Left lung (tissue), 10 donors: ENCODE measurements around the gene NSRP1. TPM values are rescaled to one million over a fixed set of nuclear protein-coding genes. Genes with fewer than 3 reads are reported as not detected.

Experiments used
- ATAC-seq: fragments of 200-7000 bp; cut with Tn5 transposase; one replicate; pipeline ENCODE4 v1.9.1; 2020; ENCODE audit warnings: moderate library complexity
- DNase-seq, 4 donors: peaks; one replicate each; pipeline ENCODE4 v3.0.0-alpha.2; 2013 to 2020
- H3K27ac ChIP-seq, 2 donors: fragments of 200-600 bp; sonication (generic) in 1 of 2; one replicate each; pipeline versions ENCODE4 v1.5.0 to v1.8.0; 2020 to 2021
- H3K27me3 ChIP-seq, 2 donors: fragments of 200-600 bp; sonication (generic) in 1 of 2; one replicate each; pipeline versions ENCODE4 v1.5.0 to v1.8.0; 2020 to 2021
- H3K36me3 ChIP-seq, 2 donors: fragments of 200-600 bp; sonication (generic) in 1 of 2; one replicate each; pipeline versions ENCODE4 v1.5.0 to v1.8.0; 2020 to 2021
- H3K4me1 ChIP-seq, 2 donors: fragments of 200-600 bp; one replicate each; pipeline ENCODE4 v1.8.0; 2021
- H3K4me3 ChIP-seq, 2 donors: fragments of 200-600 bp; sonication (generic) in 1 of 2; one replicate each; pipeline versions ENCODE4 v1.5.0 to v1.8.0; 2020 to 2021; ENCODE audit warnings: mild to moderate bottlenecking in 1 of 2
- H3K9me3 ChIP-seq, 2 donors: fragments of 200-600 bp; sonication (generic) in 1 of 2; one replicate each; pipeline versions ENCODE4 v1.5.0 to v1.8.0; 2020 to 2021
- CTCF ChIP-seq, 2 donors: fragments of 200-600 bp; sonication (generic) in 1 of 2; IDR thresholded peaks; one replicate each; pipeline versions ENCODE4 v1.5.0 to v1.8.0; 2021; ENCODE audit warnings: antibody characterized with exemption in 2 of 2
- intact Hi-C, 2 donors: fragments of 100-400 bp; cut with DNase I; formaldehyde crosslinking; loops; one replicate each; pipeline versions ENCODE4 v1.11.2 to v1.14.2; 2022
- polyA plus RNA-seq, 6 donors: library from polyadenylated mRNA; unstranded; fragments of 120-200 nt; gene quantifications; one replicate each; pipeline ENCODE4 v1.2.1, GENCODE V29; 2013; ENCODE audit not compliant: insufficient read length in 6 of 6
- total RNA-seq, 2 donors: library from RNA; stranded (reverse); fragmentation: NEBNext Ultra II Directional; extraction: Animal tissue kit (Norgen Biotek cat#: 25700); gene quantifications; one replicate each; pipeline ENCODE4 v1.2.1, GENCODE V29; 2021
- donor health status: DM: no; HTN: yes; CAD: no.
- donor health status: DM: no; HTN: no; CAD: no.

Gene NSRP1
- total and polyA plus RNA-seq, 8 donors = 17.7 to 42.8 (median 38.9) TPM

DNA sequence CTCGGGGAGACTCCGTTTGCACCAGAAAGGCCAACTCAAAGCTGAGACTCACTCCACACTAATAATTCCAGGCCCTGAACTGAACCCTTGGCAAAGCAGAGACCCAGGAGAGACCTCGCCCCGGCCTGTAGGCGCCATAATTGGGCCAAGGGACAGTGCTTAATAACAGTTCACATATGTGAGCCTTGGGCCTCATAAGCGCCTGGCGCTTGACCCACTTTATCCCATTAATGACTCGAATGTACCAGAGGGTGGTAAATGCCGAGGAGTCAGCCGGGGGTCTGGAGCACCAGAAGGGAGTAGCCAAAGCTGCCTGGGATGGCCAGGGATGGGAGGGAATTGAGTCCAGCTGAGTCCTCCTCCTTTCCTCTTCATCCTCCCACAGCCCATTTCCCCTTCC is 94.3 kb downstream of the NSRP1 start:
- intact Hi-C loops = no loop called here
- Histone ChIP-seq H3K4me1 (no peaks in the 10 kb centered on the region), H3K27me3 (no peaks in the 10 kb centered on the region), H3K27ac (no peak overlapping the region), H3K9me3 (no peaks in the 10 kb centered on the region), H3K36me3 (no peaks in the 10 kb centered on the region), H3K4me3 (no peak overlapping the region)
- ATAC-seq (no peak), DNase-seq (no peak)
- no peak for TF ChIP-seq CTCF (IDR thresholded peaks at IDR 0.05)

DNA sequence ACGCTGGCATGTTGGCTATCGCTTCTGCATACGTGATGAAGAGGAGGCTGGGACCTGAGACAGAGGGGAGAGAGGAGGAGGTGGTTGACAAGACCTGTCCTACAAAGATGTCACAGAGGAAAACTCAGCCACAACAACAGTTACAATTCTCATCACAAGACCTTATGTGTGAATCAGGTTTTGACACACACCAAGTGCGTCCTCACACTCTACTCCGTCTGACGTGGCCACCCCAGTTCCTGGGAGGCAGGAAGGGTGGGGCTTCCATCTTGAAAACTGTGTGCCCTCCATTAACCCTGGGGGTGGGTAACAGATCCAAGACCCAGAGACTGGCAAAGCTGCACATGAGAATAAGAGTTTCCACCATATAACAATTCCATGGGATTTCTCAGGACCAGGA is 94.8 kb downstream of the NSRP1 start:
- Histone ChIP-seq H3K9me3 (no peaks in the 10 kb centered on the region), H3K27me3 (no peaks in the 10 kb centered on the region), H3K4me3 (no peak overlapping the region), H3K27ac (no peak overlapping the region), H3K36me3 (no peaks in the 10 kb centered on the region), H3K4me1 (no peaks in the 10 kb centered on the region)
- DNase-seq (no peak), ATAC-seq (no peak)
- no peak for TF ChIP-seq CTCF (IDR thresholded peaks at IDR 0.05)
- intact Hi-C loops = no loop called here

GRCh38 chr17:30212750-30213149 is 96.1 kb downstream of the NSRP1 start:
- DNase-seq (no peak), ATAC-seq (no peak)
- no peak overlapping the region for H3K4me3 ChIP-seq
- no peak overlapping the region for H3K27ac ChIP-seq
- TF ChIP-seq CTCF (IDR thresholded peaks at IDR 0.05) = no peak
- no peaks in the 10 kb centered on the region for H3K27me3 ChIP-seq
- no peaks in the 10 kb centered on the region for H3K36me3 ChIP-seq
- no peaks in the 10 kb centered on the region for H3K4me1 ChIP-seq
- intact Hi-C loops = no loop called here
- H3K9me3 ChIP-seq = no peaks in the 10 kb centered on the region

GRCh38 chr17:30217054-30217453 is 100.4 kb downstream of the NSRP1 start:
- DNase-seq (no peak), ATAC-seq (no peak)
- H3K27ac ChIP-seq = no peak overlapping the region
- H3K4me1 ChIP-seq = no peaks in the 10 kb centered on the region
- TF ChIP-seq CTCF (IDR thresholded peaks at IDR 0.05) = no peak
- no peak overlapping the region for H3K4me3 ChIP-seq
- no peaks in the 10 kb centered on the region for H3K27me3 ChIP-seq
- intact Hi-C loops = no loop called here
- peaks cover 0 to 3% of the 10 kb centered on the region in 2 donors for H3K36me3 ChIP-seq
- H3K9me3 ChIP-seq = no peaks in the 10 kb centered on the region

- no peak for TF ChIP-seq CTCF (IDR thresholded peaks at IDR 0.05)
- Histone ChIP-seq H3K4me1 (no peaks in the 10 kb centered on the region), H3K9me3 (no peaks in the 10 kb centered on the region), H3K27me3 (no peaks in the 10 kb centered on the region), H3K36me3 (peaks cover 0 to 3% of the 10 kb centered on the region in 2 donors), H3K4me3 (no peak overlapping the region), H3K27ac (no peak overlapping the region)
- intact Hi-C loops = no loop called here
- no peak for DNase-seq
- ATAC-seq = no peak
Observed at GRCh38 chr17:30217746-30218245, 101.2 kb downstream of the NSRP1 start.
